Endodermal cell (in vitro differentiated cells): ENCODE results near the gene RAVER1. TPM values are rescaled to one million over a fixed set of nuclear protein-coding genes. Genes with fewer than 3 reads are reported as not detected.
A peak's percentile ranks its signal among the peaks of the same experiment; 100 is the strongest.

Experiments
- DNase-seq: peaks from one replicate; pipeline ENCODE4 v3.0.0-alpha.2; 2017
- H3K27ac ChIP-seq: 2 replicates; pipeline ENCODE4 v1.5.1; 2013; ENCODE audit warnings: mild to moderate bottlenecking, low read depth, low read length, moderate library complexity
- H3K27me3 ChIP-seq: 2 replicates; pipeline ENCODE4 v1.6.1; 2013; ENCODE audit warnings: mild to moderate bottlenecking, low read length, moderate library complexity; ENCODE audit not compliant: insufficient read depth, control insufficient read depth, poor library complexity, severe bottlenecking
- H3K36me3 ChIP-seq: 2 replicates; pipeline ENCODE4 v1.7.0; 2013; ENCODE audit warnings: mild to moderate bottlenecking, low read length, moderate library complexity; ENCODE audit not compliant: control insufficient read depth, insufficient read depth
- H3K4me1 ChIP-seq: one replicate; pipeline ENCODE4 v1.7.0; 2013; ENCODE audit warnings: low read length; ENCODE audit not compliant: control insufficient read depth, insufficient read depth
- H3K4me3 ChIP-seq: 2 replicates; pipeline ENCODE4 v1.5.1; 2013; ENCODE audit warnings: mild to moderate bottlenecking, low read length, moderate library complexity
- H3K9ac ChIP-seq: 2 replicates; pipeline ENCODE4 v1.6.1; 2013; ENCODE audit warnings: mild to moderate bottlenecking, low read length, moderate library complexity; ENCODE audit not compliant: poor library complexity, severe bottlenecking; ENCODE audit errors: extremely low read depth
- H3K9me3 ChIP-seq: 2 replicates; pipeline ENCODE4 v1.6.1; 2013; ENCODE audit warnings: mild to moderate bottlenecking, low read length, moderate library complexity; ENCODE audit not compliant: control insufficient read depth
- H3K27ac Mint-ChIP-seq: 2 replicates; pipeline ENCODE4 v1.8.0; 2020; ENCODE audit warnings: mixed read lengths
- H3K27me3 Mint-ChIP-seq: 2 replicates; pipeline ENCODE4 v1.8.0; 2021; ENCODE audit warnings: mild to moderate bottlenecking, mixed read lengths; ENCODE audit not compliant: insufficient read depth
- H3K36me3 Mint-ChIP-seq: 2 replicates; pipeline ENCODE4 v1.8.0; 2020; ENCODE audit warnings: low read depth, mixed read lengths
- H3K4me1 Mint-ChIP-seq: 2 replicates; pipeline ENCODE4 v1.8.0; 2020; ENCODE audit warnings: mixed read lengths
- H3K4me3 Mint-ChIP-seq: 2 replicates; pipeline ENCODE4 v1.8.0; 2020; ENCODE audit warnings: mild to moderate bottlenecking, moderate library complexity, mixed read lengths
- H3K9me3 Mint-ChIP-seq: 2 replicates; pipeline ENCODE4 v1.8.0; 2020; ENCODE audit warnings: mild to moderate bottlenecking, mixed read lengths
- CTCF ChIP-seq: fragments of 200-600 bp; sonication (generic); conservative IDR thresholded peaks from 2 replicates; pipeline ENCODE4 v1.5.0; 2021; ENCODE audit warnings: antibody characterized with exemption, mild to moderate bottlenecking
- WGBS, 2 experiments: methylation state at CpG; one replicate each; pipeline versions ENCODE4 v1.1.5 to v1.1.7; 2013; ENCODE audit warnings: missing lambda C conversion rate in 2 of 2, mixed read lengths in 1 of 2; ENCODE audit not compliant: insufficient coverage in 1 of 2, insufficient read length in 1 of 2; 5-methylcytosine and 5-hydroxymethylcytosine counted together
- total RNA-seq, 2 donors: library from RNA; stranded (reverse); fragmentation: NEBNext Ultra II Directional in 1 of 2; extraction: Animal tissue kit (Norgen Biotek cat#: 25700) in 1 of 2; gene quantifications; 2 replicates in 1 of 2; 3 replicates in 1 of 2; pipeline ENCODE4 v1.2.1, GENCODE V29; 2021

The RAVER1 gene
- total RNA-seq, 2 donors from 2014 or later = 53.1 to 64.7 TPM

- no peak for TF ChIP-seq CTCF
- Histone ChIP-seq H3K27me3 (peaks cover 98% of the 10 kb centered on the region), H3K36me3 (no peaks in the 10 kb centered on the region), H3K4me3 (peak overlapping the region; percentile 68), H3K9ac (no peak overlapping the region), H3K9me3 (no peaks in the 10 kb centered on the region), H3K4me1 (peaks cover 3% of the 10 kb centered on the region), H3K27ac (no peak overlapping the region)
- no peak for DNase-seq
- Mint-ChIP-seq H3K27me3 (peaks cover 99% of the 10 kb centered on the region), H3K4me1 (peaks cover 14% of the 10 kb centered on the region), H3K36me3 (no peaks in the 10 kb centered on the region), H3K4me3 (peak overlapping the region; percentile 42), H3K9me3 (peaks cover 10% of the 10 kb centered on the region), H3K27ac (no peak overlapping the region)
- 26 to 34% methylated on average over 35 to 56 of the region's 56 CpGs for WGBS, 2 experiments
These were observed 40.3 kb downstream of the RAVER1 start for GRCh38 chr19:10292789-10293636.

- DNase-seq = peak; percentile 98
- no peak overlapping the region for H3K9ac ChIP-seq
- no peak for TF ChIP-seq CTCF
- H3K27me3 ChIP-seq = peaks cover 99% of the 10 kb centered on the region
- H3K9me3 ChIP-seq = no peaks in the 10 kb centered on the region
- peak overlapping the region; percentile 68 for H3K4me3 ChIP-seq
- Mint-ChIP-seq H3K27me3 (peaks cover 99% of the 10 kb centered on the region), H3K9me3 (peaks cover 12% of the 10 kb centered on the region), H3K4me3 (peak overlapping the region; percentile 42), H3K4me1 (peaks cover 14% of the 10 kb centered on the region), H3K36me3 (no peaks in the 10 kb centered on the region), H3K27ac (no peak overlapping the region)
- peaks cover 3% of the 10 kb centered on the region for H3K4me1 ChIP-seq
- no peaks in the 10 kb centered on the region for H3K36me3 ChIP-seq
- H3K27ac ChIP-seq = no peak overlapping the region
- 2 to 5% methylated on average over 20 to 45 of the region's 45 CpGs for WGBS, 2 experiments
These were observed 41.0 kb downstream of the RAVER1 start for GRCh38 chr19:10292206-10292788.

GRCh38 chr19:10291554-10292205, 41.6 kb downstream of the RAVER1 start:
- H3K36me3 Mint-ChIP-seq = no peaks in the 10 kb centered on the region
- 2 to 9% methylated on average over 16 to 49 of the region's 49 CpGs for WGBS, 2 experiments
- peaks cover 14% of the 10 kb centered on the region for H3K4me1 Mint-ChIP-seq
- no peak for DNase-seq
- Histone ChIP-seq H3K4me1 (peaks cover 3% of the 10 kb centered on the region), H3K27ac (no peak overlapping the region), H3K36me3 (no peaks in the 10 kb centered on the region), H3K9ac (no peak overlapping the region), H3K27me3 (peaks cover 100% of the 10 kb centered on the region), H3K4me3 (peak overlapping the region; percentile 68), H3K9me3 (no peaks in the 10 kb centered on the region)
- peaks cover 99% of the 10 kb centered on the region for H3K27me3 Mint-ChIP-seq
- no peak for TF ChIP-seq CTCF
- H3K27ac Mint-ChIP-seq = no peak overlapping the region
- H3K9me3 Mint-ChIP-seq = peaks cover 10% of the 10 kb centered on the region
- H3K4me3 Mint-ChIP-seq = peak overlapping the region; percentile 42
